HCT116 (cell line): Measurements from ENCODE around the gene XPNPEP3.

Experiments used
- CTCF ChIP-seq, 3 experiments: fragments of 200-600 bp in 1 of 3; sonication (generic) in 1 of 3; IDR thresholded peaks in 2 of 3; conservative IDR thresholded peaks in 1 of 3; 2 replicates each; pipeline ENCODE4 v1.5.1; 2012 to 2017; ENCODE audit warnings: low read depth in 2 of 3, low read length in 2 of 3, antibody characterized with exemption in 1 of 3, borderline replicate concordance in 1 of 3, control low read depth in 1 of 3, mild to moderate bottlenecking in 1 of 3, mixed read lengths in 1 of 3, mixed run types in 1 of 3, moderate library complexity in 1 of 3; ENCODE audit not compliant: insufficient read depth in 1 of 3
- EZH2 ChIP-seq: fragments of 200-600 bp; sonication (generic); IDR thresholded peaks from 2 replicates; pipeline ENCODE4 v1.6.1; 2017; ENCODE audit warnings: antibody characterized with exemption, mixed run types
- MAX ChIP-seq: IDR thresholded peaks from 2 replicates; pipeline ENCODE4 v1.6.1; 2012
- POLR2A ChIP-seq: IDR thresholded peaks from 2 replicates; pipeline ENCODE4 v1.7.0; 2011; ENCODE audit warnings: borderline replicate concordance; ENCODE audit not compliant: insufficient read depth, insufficient read length; ENCODE audit errors: extremely low read depth
- POLR2AphosphoS5 ChIP-seq: IDR thresholded peaks from 2 replicates; pipeline ENCODE4 v1.6.1; 2011; ENCODE audit warnings: mild to moderate bottlenecking, low read depth, low read length, moderate library complexity
- SP1 ChIP-seq: IDR thresholded peaks from 2 replicates; pipeline ENCODE4 v1.6.1; 2012; ENCODE audit warnings: low read depth
- SRF ChIP-seq: IDR thresholded peaks from 2 replicates; pipeline ENCODE4 v1.6.1; 2012; ENCODE audit warnings: low read depth

GRCh38 chr22:40862013-40862412 lies 5.1 kb downstream of the XPNPEP3 start, which contains the start of gene DNAJB7:
- TF ChIP-seq POLR2AphosphoS5, result no peak
- no peak for TF ChIP-seq MAX
- no peak for TF ChIP-seq CTCF (IDR thresholded peaks at IDR 0.05 in 2 of 3, conservative IDR thresholded peaks at IDR 0.05 in 1 of 3; ENCODE audit: borderline replicate concordance in 1 of 3, insufficient read depth in 1 of 3, low read depth in 2 of 3, low read length in 2 of 3)
- TF ChIP-seq EZH2, result no peak
- TF ChIP-seq SRF, result no peak
- no peak for TF ChIP-seq POLR2A
- TF ChIP-seq SP1, result no peak
